Liver (tissue), 3 donors: ENCODE results near the gene RASA3.

Source experiments
- RAD21 ChIP-seq, 2 donors: IDR thresholded peaks; 2 replicates each; pipeline ENCODE4 v1.6.1; 2016; ENCODE audit warnings: antibody characterized with exemption in 2 of 2, mild to moderate bottlenecking in 2 of 2
- TAF1 ChIP-seq: conservative IDR thresholded peaks from 2 replicates; pipeline ENCODE4 v1.6.1; 2016; ENCODE audit warnings: antibody characterized with exemption, mild to moderate bottlenecking
- TF ChIP-seq, protein P1 (sequence below): fragments of 150-350 bp; IDR thresholded peaks from 2 replicates; pipeline ENCODE4 v1.5.1; 2017; ENCODE audit warnings: improper control_type of control experiment, low read depth, low read length; ENCODE audit not compliant: missing input control
- TF ChIP-seq, protein P2 (sequence below): IDR thresholded peaks from 2 replicates; pipeline ENCODE4 v1.6.1; 2016; ENCODE audit warnings: antibody characterized with exemption
- donor health status: healthy.
- donor health status: healthy.

GRCh38 chr13:113967729-113968462 is 164.5 kb downstream of the RASA3 start:
- TF ChIP-seq, protein P1, sequence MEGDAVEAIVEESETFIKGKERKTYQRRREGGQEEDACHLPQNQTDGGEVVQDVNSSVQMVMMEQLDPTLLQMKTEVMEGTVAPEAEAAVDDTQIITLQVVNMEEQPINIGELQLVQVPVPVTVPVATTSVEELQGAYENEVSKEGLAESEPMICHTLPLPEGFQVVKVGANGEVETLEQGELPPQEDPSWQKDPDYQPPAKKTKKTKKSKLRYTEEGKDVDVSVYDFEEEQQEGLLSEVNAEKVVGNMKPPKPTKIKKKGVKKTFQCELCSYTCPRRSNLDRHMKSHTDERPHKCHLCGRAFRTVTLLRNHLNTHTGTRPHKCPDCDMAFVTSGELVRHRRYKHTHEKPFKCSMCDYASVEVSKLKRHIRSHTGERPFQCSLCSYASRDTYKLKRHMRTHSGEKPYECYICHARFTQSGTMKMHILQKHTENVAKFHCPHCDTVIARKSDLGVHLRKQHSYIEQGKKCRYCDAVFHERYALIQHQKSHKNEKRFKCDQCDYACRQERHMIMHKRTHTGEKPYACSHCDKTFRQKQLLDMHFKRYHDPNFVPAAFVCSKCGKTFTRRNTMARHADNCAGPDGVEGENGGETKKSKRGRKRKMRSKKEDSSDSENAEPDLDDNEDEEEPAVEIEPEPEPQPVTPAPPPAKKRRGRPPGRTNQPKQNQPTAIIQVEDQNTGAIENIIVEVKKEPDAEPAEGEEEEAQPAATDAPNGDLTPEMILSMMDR: no peak
- TF ChIP-seq RAD21 (IDR thresholded peaks at IDR 0.05) (no peak), TAF1 (no peak)
- TF ChIP-seq, protein P2, sequence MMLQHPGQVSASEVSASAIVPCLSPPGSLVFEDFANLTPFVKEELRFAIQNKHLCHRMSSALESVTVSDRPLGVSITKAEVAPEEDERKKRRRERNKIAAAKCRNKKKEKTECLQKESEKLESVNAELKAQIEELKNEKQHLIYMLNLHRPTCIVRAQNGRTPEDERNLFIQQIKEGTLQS: no peak
